Jurkat, Clone E6-1 (cell line): ENCODE data around the gene USF3. TPM values are rescaled to one million over a fixed set of nuclear protein-coding genes. Genes with fewer than 3 reads are reported as not detected.
A peak's percentile ranks its signal among the peaks of the same experiment; 100 is the strongest.

Experiments
- DNase-seq: peaks from one replicate; pipeline ENCODE4 v3.0.0-alpha.2; 2011; ENCODE audit warnings: low read depth, low spot score
- H3K4me3 ChIP-seq: 2 replicates; pipeline ENCODE4 v1.5.1; 2011; ENCODE audit warnings: mild to moderate bottlenecking, low read length, control low read depth, moderate library complexity
- polyA plus RNA-seq: library from polyadenylated mRNA; unstranded; fragments of >200 nt; gene quantifications from one replicate; pipeline ENCODE4 v1.2.1, GENCODE V29; 2012; ENCODE audit warnings: missing spikeins; ENCODE audit not compliant: insufficient read length, insufficient read depth

USF3 gene
- 6.5 TPM for polyA plus RNA-seq

- DNase-seq: peak; percentile 70
- peak within 1 kb of the TSS; percentile 85 for H3K4me3 ChIP-seq
Observed at GRCh38 chr3:113695786-113696645, at the start of gene USF3. Gene USF3, minus strand, starts transcription at chr3:113696642. Its CDS starts 21,764 bp downstream, at chr3:113674878.

GRCh38 chr3:113745756-113746547 is 49.5 kb upstream of the USF3 start, which contains the start of gene NAA50:
Gene NAA50, minus strand, starts transcription at chr3:113746249. Its CDS starts 300 bp downstream, at chr3:113745949.
- H3K4me3 ChIP-seq: peak within 1 kb of the TSS; percentile 98
- peak; percentile 88 for DNase-seq

GRCh38 chr3:113744941-113745755 is 48.7 kb upstream of the USF3 start:
- H3K4me3 ChIP-seq: peak overlapping the region; percentile 98
- peak; percentile 84 for DNase-seq

- H3K4me3 ChIP-seq: no peak overlapping the region
- no peak for DNase-seq
Observed at GRCh38 chr3:113743006-113743630, 46.7 kb upstream of the USF3 start.

- no peak overlapping the region for H3K4me3 ChIP-seq
- no peak for DNase-seq
Observed at GRCh38 chr3:113741620-113742019, 45.2 kb upstream of the USF3 start.

- H3K4me3 ChIP-seq: no peak overlapping the region
- no peak for DNase-seq
Observed at GRCh38 chr3:113741086-113741485, 44.6 kb upstream of the USF3 start.

GRCh38 chr3:113736548-113737089 is 40.2 kb upstream of the USF3 start:
- DNase-seq: peak; percentile 63

GRCh38 chr3:113731694-113732093 is 35.3 kb upstream of the USF3 start:
- DNase-seq: no peak
- H3K4me3 ChIP-seq: no peak overlapping the region

More at GRCh38 chr3:113736548-113737089, 40.2 kb upstream of the USF3 start:
- no peak overlapping the region for H3K4me3 ChIP-seq

GRCh38 chr3:113730550-113730949 is 34.1 kb upstream of the USF3 start:
- no peak for DNase-seq
- H3K4me3 ChIP-seq: no peak overlapping the region

GRCh38 chr3:113728661-113729060 is 32.2 kb upstream of the USF3 start:
- H3K4me3 ChIP-seq: no peak overlapping the region
- no peak for DNase-seq

- peak; percentile 21 for DNase-seq
- no peak overlapping the region for H3K4me3 ChIP-seq
Observed at GRCh38 chr3:113721636-113722035, 25.2 kb upstream of the USF3 start.

- H3K4me3 ChIP-seq: no peak overlapping the region
- no peak for DNase-seq
Observed at GRCh38 chr3:113719758-113720157, 23.3 kb upstream of the USF3 start.

- no peak overlapping the region for H3K4me3 ChIP-seq
- no peak for DNase-seq
Observed at GRCh38 chr3:113719294-113719693, 22.9 kb upstream of the USF3 start.

GRCh38 chr3:113717818-113718217 is 21.4 kb upstream of the USF3 start:
- DNase-seq: no peak
- H3K4me3 ChIP-seq: no peak overlapping the region

- DNase-seq: no peak
- H3K4me3 ChIP-seq: no peak overlapping the region
Observed at GRCh38 chr3:113717308-113717707, 20.9 kb upstream of the USF3 start.

GRCh38 chr3:113714702-113715101 is 18.3 kb upstream of the USF3 start:
- no peak for DNase-seq
- no peak overlapping the region for H3K4me3 ChIP-seq

GRCh38 chr3:113712129-113712528 is 15.7 kb upstream of the USF3 start:
- H3K4me3 ChIP-seq: no peak overlapping the region
- no peak for DNase-seq

- no peak overlapping the region for H3K4me3 ChIP-seq
Observed at GRCh38 chr3:113707835-113708234, 11.4 kb upstream of the USF3 start.

More at GRCh38 chr3:113707835-113708234, 11.4 kb upstream of the USF3 start:
- no peak for DNase-seq
